ENCODE data around the gene CCDC47. TPM values are rescaled to one million over a fixed set of nuclear protein-coding genes. Genes with fewer than 3 reads are reported as not detected.

The CCDC47 gene
- total RNA-seq (ENCODE audit: unreplicated experiment), result 56.4 TPM
- long read RNA-seq, transcript CCDC47-201 (13 exons, 3,466 nt), result major isoform, 15 of 21 reads
- long read RNA-seq, partial matches to known transcripts, result 1 of 21 reads
- long read RNA-seq, other reads (novel, unspliced or antisense), result 2 of 21 reads

GRCh38 chr17:63773272-63774140 is at the start of gene CCDC47:
Gene CCDC47, minus strand, starts transcription at chr17:63773597. Its CDS starts 7,422 bp downstream, at chr17:63766175.
- Mint-ChIP-seq H3K4me1 (ENCODE audit: low read depth, unreplicated experiment) (peaks cover 18% of the 10 kb centered on the region), H3K36me3 (ENCODE audit: unreplicated experiment) (no peaks in the 10 kb centered on the region), H3K9me3 (ENCODE audit: unreplicated experiment) (peaks cover 10% of the 10 kb centered on the region), H3K27ac (ENCODE audit: unreplicated experiment) (peak within 1 kb of the TSS; percentile 99), H3K27me3 (ENCODE audit: unreplicated experiment) (peaks cover 13% of the 10 kb centered on the region), H3K4me3 (ENCODE audit: unreplicated experiment) (peak within 1 kb of the TSS; percentile 98)
- peak; percentile 98 for DNase-seq
- no peak for TF ChIP-seq CTCF (IDR thresholded peaks at IDR 0.05; ENCODE audit: partially characterized antibody, unreplicated experiment)

- TF ChIP-seq CTCF (IDR thresholded peaks at IDR 0.05; ENCODE audit: partially characterized antibody, unreplicated experiment), result no peak
- Mint-ChIP-seq H3K27me3 (ENCODE audit: unreplicated experiment) (peaks cover 21% of the 10 kb centered on the region), H3K9me3 (ENCODE audit: unreplicated experiment) (peaks cover 16% of the 10 kb centered on the region), H3K4me3 (ENCODE audit: unreplicated experiment) (no peak overlapping the region), H3K27ac (ENCODE audit: unreplicated experiment) (no peak overlapping the region), H3K4me1 (ENCODE audit: low read depth, unreplicated experiment) (peaks cover 6% of the 10 kb centered on the region), H3K36me3 (ENCODE audit: unreplicated experiment) (no peaks in the 10 kb centered on the region)
- DNase-seq, result no peak
Measured at GRCh38 chr17:63822537-63822936, 49.1 kb upstream of the CCDC47 start.

GRCh38 chr17:63821804-63822203 is 48.4 kb upstream of the CCDC47 start:
- peaks cover 12% of the 10 kb centered on the region for H3K9me3 Mint-ChIP-seq (ENCODE audit: unreplicated experiment)
- H3K36me3 Mint-ChIP-seq (ENCODE audit: unreplicated experiment), result no peaks in the 10 kb centered on the region
- TF ChIP-seq CTCF (IDR thresholded peaks at IDR 0.05; ENCODE audit: partially characterized antibody, unreplicated experiment), result no peak
- H3K4me1 Mint-ChIP-seq (ENCODE audit: low read depth, unreplicated experiment), result peaks cover 6% of the 10 kb centered on the region
- peak overlapping the region; percentile 74 for H3K27ac Mint-ChIP-seq (ENCODE audit: unreplicated experiment)
- peaks cover 18% of the 10 kb centered on the region for H3K27me3 Mint-ChIP-seq (ENCODE audit: unreplicated experiment)
- no peak for DNase-seq
- H3K4me3 Mint-ChIP-seq (ENCODE audit: unreplicated experiment), result peak overlapping the region; percentile 10

GRCh38 chr17:63820963-63821561 is 47.7 kb upstream of the CCDC47 start:
- peaks cover 10% of the 10 kb centered on the region for H3K9me3 Mint-ChIP-seq (ENCODE audit: unreplicated experiment)
- peaks cover 15% of the 10 kb centered on the region for H3K27me3 Mint-ChIP-seq (ENCODE audit: unreplicated experiment)
- peaks cover 4% of the 10 kb centered on the region for H3K4me1 Mint-ChIP-seq (ENCODE audit: low read depth, unreplicated experiment)
- H3K36me3 Mint-ChIP-seq (ENCODE audit: unreplicated experiment), result no peaks in the 10 kb centered on the region
- no peak for DNase-seq
- TF ChIP-seq CTCF (IDR thresholded peaks at IDR 0.05; ENCODE audit: partially characterized antibody, unreplicated experiment), result no peak
- H3K27ac Mint-ChIP-seq (ENCODE audit: unreplicated experiment), result peak overlapping the region; percentile 76
- H3K4me3 Mint-ChIP-seq (ENCODE audit: unreplicated experiment), result no peak overlapping the region
